Tibial nerve (tissue), 4 donors: ENCODE results near the gene BRME1. TPM values are rescaled to one million over a fixed set of nuclear protein-coding genes. Genes with fewer than 3 reads are reported as not detected.
A peak's percentile ranks its signal among the peaks of the same experiment; 100 is the strongest.

Experiments
- DNase-seq, 2 donors: peaks; one replicate each; pipeline ENCODE4 v3.0.0-alpha.2; 2019; ENCODE audit warnings: low spot score in 2 of 2
- H3K27ac ChIP-seq, 4 donors: fragments of 200-600 bp; sonication (generic) in 3 of 4; one replicate each; pipeline ENCODE4 v1.5.1; 2017 to 2019; ENCODE audit warnings: mild to moderate bottlenecking in 1 of 4
- H3K27me3 ChIP-seq, 2 donors: fragments of 200-600 bp; sonication (generic) in 1 of 2; one replicate each; pipeline versions ENCODE4 v1.5.1 to v1.6.0; 2017 to 2019
- H3K36me3 ChIP-seq, 3 donors: fragments of 200-600 bp; sonication (generic); one replicate each; pipeline ENCODE4 v1.5.1; 2018 to 2019
- H3K4me1 ChIP-seq, 4 donors: fragments of 200-600 bp; sonication (generic) in 3 of 4; one replicate each; pipeline ENCODE4 v1.5.1; 2017 to 2019
- H3K4me3 ChIP-seq, 4 donors: fragments of 200-600 bp; sonication (generic) in 3 of 4; one replicate each; pipeline ENCODE4 v1.5.1; 2017 to 2019; ENCODE audit warnings: mild to moderate bottlenecking in 1 of 4, moderate library complexity in 1 of 4
- H3K9me3 ChIP-seq, 4 donors: fragments of 200-600 bp; sonication (generic) in 3 of 4; one replicate each; pipeline ENCODE4 v1.5.1; 2017 to 2019
- CTCF ChIP-seq, 5 experiments: fragments of 200-600 bp in 3 of 5; fragments of 450-650 bp in 2 of 5; sonication (generic) in 3 of 5; IDR thresholded peaks; one replicate each; pipeline ENCODE4 v1.5.1; 2016 to 2019; ENCODE audit warnings: antibody characterized with exemption in 5 of 5, mild to moderate bottlenecking in 3 of 5, moderate library complexity in 2 of 5
- EP300 ChIP-seq, 2 donors: sonication (generic); formaldehyde crosslinking; IDR thresholded peaks; one replicate each; pipeline ENCODE4 v1.6.1; 2017; ENCODE audit warnings: antibody characterized with exemption in 2 of 2, mild to moderate bottlenecking in 1 of 2
- POLR2A ChIP-seq, 2 donors: fragments of 450-650 bp; IDR thresholded peaks; one replicate each; pipeline ENCODE4 v1.6.1; 2017; ENCODE audit warnings: antibody characterized with exemption in 2 of 2, mild to moderate bottlenecking in 2 of 2, moderate library complexity in 2 of 2
- WGBS, 2 donors: methylation state at CpG; one replicate each; pipeline ENCODE4 v1.1.5; 2018; 5-methylcytosine and 5-hydroxymethylcytosine counted together
- total RNA-seq, 4 donors: library from RNA; depleted of rRNA; stranded (reverse); fragments of >200 nt; gene quantifications; one replicate each; pipeline ENCODE4 v1.1.0, GENCODE V29; 2016

Gene BRME1
- total RNA-seq, 4 donors from 2014 or later = 1.5 to 3.3 (median 3.0) TPM; not detected in 1

- peak in 2 of 5 experiments; percentile 10 to 14 for TF ChIP-seq CTCF (IDR thresholded peaks at IDR 0.05)
- peak in 1 of 2 donors; percentile 51 for TF ChIP-seq POLR2A (IDR thresholded peaks at IDR 0.05)
- peak; percentile 13 to 89 for TF ChIP-seq EP300 (IDR thresholded peaks at IDR 0.05)
- Histone ChIP-seq H3K36me3 (peaks cover 0 to 23% (median 2%) of the 10 kb centered on the region in 3 donors), H3K9me3 (no peaks in the 10 kb centered on the region), H3K27me3 (no peaks in the 10 kb centered on the region), H3K27ac (peak overlapping the region; percentile 96 to 100 (median 98)), H3K4me3 (peak overlapping the region; percentile 85 to 99 (median 96)), H3K4me1 (peaks cover 0 to 86% (median 71%) of the 10 kb centered on the region in 4 donors)
- WGBS, 2 donors = 0 to 3% methylated on average over 17 to 34 of the region's 36 CpGs
- peak; percentile 75 to 84 for DNase-seq
Measured at GRCh38 chr19:13839130-13839937, 66.6 kb downstream of the BRME1 start.

DNA sequence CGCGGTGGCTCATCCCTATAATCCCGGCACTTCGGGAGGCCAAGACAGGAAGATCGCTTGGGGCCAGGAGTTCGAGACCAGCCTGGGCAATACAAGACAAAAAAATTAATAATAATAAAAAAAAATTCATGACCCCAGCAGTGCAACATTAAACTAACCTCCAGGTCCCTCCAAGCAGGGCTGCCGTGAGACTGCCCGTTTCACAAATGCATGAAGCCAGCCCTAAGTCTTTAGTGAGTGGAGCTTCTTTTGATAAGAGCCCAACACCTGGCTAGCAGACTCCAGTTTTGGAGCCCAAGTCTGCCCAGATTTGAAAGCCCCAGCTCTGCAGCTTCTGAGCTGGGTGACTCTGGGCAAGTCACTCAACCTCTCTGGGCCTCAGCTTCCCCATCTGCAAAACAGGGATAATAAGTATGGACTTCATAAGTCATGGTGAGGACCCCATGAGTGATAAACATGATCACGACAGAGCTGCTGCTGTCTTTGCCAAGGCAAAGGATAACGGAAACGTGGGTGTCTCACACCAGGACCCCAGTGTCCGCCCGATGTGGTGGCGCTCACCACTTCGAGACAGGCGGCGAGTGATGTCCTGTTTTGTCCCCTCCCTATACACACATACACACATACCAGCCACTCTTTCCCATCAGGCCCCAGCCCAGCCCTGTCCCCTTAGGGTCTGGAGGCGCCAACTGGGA lies 67.3 kb downstream of the BRME1 start:
- no peaks in the 10 kb centered on the region for H3K9me3 ChIP-seq
- peak overlapping the region; percentile 96 to 100 (median 98) for H3K27ac ChIP-seq
- H3K4me1 ChIP-seq = peaks cover 0 to 88% (median 74%) of the 10 kb centered on the region in 4 donors
- H3K36me3 ChIP-seq = peaks cover 0 to 28% (median 2%) of the 10 kb centered on the region in 3 donors
- WGBS, 2 donors = 40 to 45% methylated on average over 17 to 18 of the region's 18 CpGs
- no peaks in the 10 kb centered on the region for H3K27me3 ChIP-seq
- TF ChIP-seq POLR2A (IDR thresholded peaks at IDR 0.05) = no peak
- TF ChIP-seq EP300 (IDR thresholded peaks at IDR 0.05) = no peak
- no peak for TF ChIP-seq CTCF (IDR thresholded peaks at IDR 0.05)
- H3K4me3 ChIP-seq = peak overlapping the region; percentile 85 to 99 (median 96)
- DNase-seq = no peak

DNA sequence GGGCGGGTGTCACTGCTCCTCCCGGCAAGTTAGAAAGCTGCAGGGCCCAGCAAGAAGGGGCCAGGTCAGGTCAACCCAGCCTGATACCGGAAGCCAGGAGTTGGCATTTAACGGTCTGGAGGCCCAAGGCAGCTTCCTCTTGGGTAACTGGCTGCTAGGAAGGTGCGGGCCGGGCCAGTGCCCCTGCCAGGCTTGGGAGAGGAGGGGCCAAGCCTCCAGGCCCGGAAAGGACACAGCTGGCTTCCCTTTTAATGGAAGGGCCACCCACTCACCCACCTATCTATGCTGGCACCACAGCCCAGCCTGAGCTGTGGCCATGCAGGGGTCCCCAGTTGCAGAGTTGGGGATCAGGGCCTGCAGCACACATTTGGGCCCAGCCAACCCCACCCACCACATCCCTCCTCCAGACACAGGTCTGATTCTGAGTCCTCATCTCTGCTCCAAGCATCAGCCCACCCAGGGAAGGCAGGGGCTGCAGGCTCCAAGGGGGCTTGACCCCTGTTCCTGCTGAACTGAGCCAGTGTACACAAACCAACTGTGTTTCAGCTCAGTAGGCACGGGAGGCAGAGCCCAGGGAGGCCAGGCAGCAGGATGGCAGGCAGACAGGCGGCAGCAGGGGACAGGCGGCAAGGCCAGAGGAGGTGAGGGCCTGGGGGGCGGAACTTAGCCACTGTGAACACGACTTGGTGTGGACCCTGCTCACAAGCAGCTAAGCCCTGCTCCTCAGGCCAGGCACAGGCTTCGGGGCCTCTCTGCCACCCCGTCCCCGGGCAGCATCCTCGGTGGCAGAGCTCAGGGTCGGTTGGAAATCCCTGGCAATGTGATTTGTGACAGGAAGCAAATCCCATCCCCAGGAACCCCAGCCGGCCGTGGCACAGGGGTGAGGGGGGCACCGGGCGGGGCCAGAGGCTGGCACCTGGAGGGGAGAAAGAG lies 69.9 kb downstream of the BRME1 start:
- 38 to 47% methylated on average over 17 to 21 of the region's 21 CpGs for WGBS, 2 donors
- peaks cover 0 to 89% (median 68%) of the 10 kb centered on the region in 4 donors for H3K4me1 ChIP-seq

More for the DNA sequence above, 69.9 kb downstream of the BRME1 start:
- H3K9me3 ChIP-seq = no peaks in the 10 kb centered on the region
- TF ChIP-seq EP300 (IDR thresholded peaks at IDR 0.05) (peak in 1 of 2 donors; percentile 30), CTCF (IDR thresholded peaks at IDR 0.05) (no peak), POLR2A (IDR thresholded peaks at IDR 0.05) (no peak)
- peak overlapping the region; percentile 25 to 100 (median 98) for H3K27ac ChIP-seq
- peaks cover 0 to 35% (median 2%) of the 10 kb centered on the region in 3 donors for H3K36me3 ChIP-seq
- DNase-seq = no peak
- H3K27me3 ChIP-seq = no peaks in the 10 kb centered on the region
- peak overlapping the region in 2 of 4 donors; percentile 1 to 6 for H3K4me3 ChIP-seq
